GM19455 (cell line): Measurements from ENCODE around the gene LRP5.

ENCODE experiments used
- ATAC-seq: cut with Tn5 transposase; IDR thresholded peaks from one replicate; pipeline ENCODE4 v1.9.1; 2021; ENCODE audit not compliant: unreplicated experiment

The LRP5 gene

GRCh38 chr11:68369756-68370155 lies 57.4 kb downstream of the LRP5 start:
- ATAC-seq = no peak

- ATAC-seq = peak; percentile 65
Observed at GRCh38 chr11:68370211-68371111, 58.1 kb downstream of the LRP5 start.

GRCh38 chr11:68371171-68372041 lies 59.0 kb downstream of the LRP5 start:
- ATAC-seq = no peak

GRCh38 chr11:68372114-68372513 lies 59.7 kb downstream of the LRP5 start:
- ATAC-seq = no peak

GRCh38 chr11:68372625-68373024 lies 60.2 kb downstream of the LRP5 start:
- ATAC-seq = no peak

- ATAC-seq = no peak
Observed at GRCh38 chr11:68373189-68373814, 60.9 kb downstream of the LRP5 start.

- ATAC-seq = no peak
Observed at GRCh38 chr11:68373815-68374501, 61.6 kb downstream of the LRP5 start.

- no peak for ATAC-seq
Observed at GRCh38 chr11:68374531-68374930, 62.1 kb downstream of the LRP5 start.

- ATAC-seq = no peak
Observed at GRCh38 chr11:68375337-68375736, 62.9 kb downstream of the LRP5 start.

GRCh38 chr11:68375766-68376165 lies 63.4 kb downstream of the LRP5 start:
- no peak for ATAC-seq

- no peak for ATAC-seq
Observed at GRCh38 chr11:68377389-68377795, 65.0 kb downstream of the LRP5 start.

GRCh38 chr11:68379206-68379605 lies 66.8 kb downstream of the LRP5 start:
- no peak for ATAC-seq

- no peak for ATAC-seq
Observed at GRCh38 chr11:68380786-68381622, 68.6 kb downstream of the LRP5 start.

- no peak for ATAC-seq
Observed at GRCh38 chr11:68381716-68382115, 69.3 kb downstream of the LRP5 start.

GRCh38 chr11:68382358-68382998 lies 70.1 kb downstream of the LRP5 start:
- no peak for ATAC-seq

GRCh38 chr11:68383976-68384501 lies 71.6 kb downstream of the LRP5 start:
- ATAC-seq = no peak

- no peak for ATAC-seq
Observed at GRCh38 chr11:68384530-68385081, 72.2 kb downstream of the LRP5 start.

GRCh38 chr11:68385128-68385527 lies 72.7 kb downstream of the LRP5 start:
- no peak for ATAC-seq
